Measurements from ENCODE around the gene FREM1.

FREM1 gene

GRCh38 chr9:14760060-14760459, 150.2 kb downstream of the FREM1 start:
- DNase-seq (ENCODE audit: low read depth) = no peak

DNA sequence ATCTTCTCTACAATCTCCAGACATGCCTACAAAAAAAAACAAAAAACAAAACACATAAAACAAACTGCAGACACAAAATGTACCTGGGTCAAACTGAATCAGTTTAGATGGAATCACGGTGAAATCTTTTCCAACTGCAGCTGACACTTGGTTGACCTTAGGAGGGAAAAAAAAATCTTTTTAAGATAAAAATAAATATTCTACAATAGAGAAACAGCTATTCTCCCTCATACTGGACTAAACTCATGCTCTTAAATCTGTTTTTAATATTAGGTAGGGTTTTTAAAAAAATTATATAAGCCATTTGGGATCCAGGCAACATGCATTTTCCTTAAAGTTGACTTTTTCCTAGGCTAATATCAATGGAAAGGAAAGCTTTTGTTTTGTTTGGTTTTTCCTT, 153.9 kb downstream of the FREM1 start:
- no peak for DNase-seq (ENCODE audit: low read depth)

GRCh38 chr9:14752871-14753270, 157.4 kb downstream of the FREM1 start:
- no peak for DNase-seq (ENCODE audit: low read depth)

DNA sequence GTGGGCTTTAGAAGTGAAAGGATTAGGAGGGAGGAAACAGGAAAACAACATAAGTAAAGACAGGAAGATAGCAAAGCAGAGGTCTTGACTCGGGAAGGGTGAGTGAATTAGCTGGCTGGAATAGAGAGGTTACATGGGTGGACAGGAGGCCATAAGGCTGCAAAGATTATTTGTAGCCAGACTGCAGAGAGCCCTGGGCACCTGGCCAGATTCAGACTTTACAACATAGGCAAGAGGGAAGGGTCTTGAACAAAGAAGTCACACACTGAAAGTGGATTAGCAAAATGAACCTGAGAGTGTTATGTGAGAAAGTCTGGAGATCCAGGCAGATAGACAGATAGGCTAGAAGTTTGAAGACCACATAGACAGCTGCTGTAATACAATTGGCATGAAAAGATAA, 158.0 kb downstream of the FREM1 start:
- DNase-seq (ENCODE audit: low read depth) = no peak

DNA sequence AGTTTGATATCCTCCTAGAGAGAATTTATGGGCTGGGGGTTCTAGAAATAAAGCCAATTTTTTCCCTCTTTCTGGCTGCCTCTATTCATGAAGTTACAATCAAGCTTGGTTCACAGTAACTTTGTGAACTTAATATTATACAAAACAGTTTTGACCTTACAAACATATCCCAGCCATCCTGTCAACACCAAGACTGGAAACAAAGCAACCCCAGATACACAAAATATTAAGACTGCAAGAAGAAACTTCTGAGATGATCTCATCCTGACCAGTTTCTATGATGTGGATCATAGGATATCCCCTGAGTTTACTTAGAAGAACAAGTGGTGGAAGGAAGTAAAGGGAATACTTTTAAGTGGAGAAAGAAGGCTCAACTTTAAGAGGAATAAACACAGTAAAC, 159.4 kb downstream of the FREM1 start:
- DNase-seq (ENCODE audit: low read depth) = no peak

DNA sequence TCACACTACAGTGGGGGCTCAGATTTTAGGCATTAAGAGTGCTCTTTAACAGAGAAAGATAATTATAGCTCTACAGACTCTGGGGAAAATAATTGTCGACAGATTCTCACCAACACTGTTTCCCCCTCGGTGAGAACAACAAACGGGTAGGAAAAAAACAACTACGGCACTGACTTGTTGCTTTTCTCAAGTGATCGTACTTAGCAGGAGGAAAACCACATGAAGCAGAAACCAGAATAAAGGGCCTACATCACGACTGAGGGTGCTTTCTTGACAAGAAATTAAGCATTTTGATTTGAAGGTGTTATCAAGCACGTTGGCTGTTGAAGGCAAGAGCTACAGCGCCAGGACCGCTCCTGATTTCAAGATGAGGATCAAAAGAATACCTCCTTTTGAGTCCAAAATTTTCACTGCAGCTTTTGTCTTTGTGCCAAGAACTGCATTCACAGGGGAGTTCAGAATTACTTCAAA, 160.5 kb downstream of the FREM1 start:
- no peak for DNase-seq (ENCODE audit: low read depth)

DNA sequence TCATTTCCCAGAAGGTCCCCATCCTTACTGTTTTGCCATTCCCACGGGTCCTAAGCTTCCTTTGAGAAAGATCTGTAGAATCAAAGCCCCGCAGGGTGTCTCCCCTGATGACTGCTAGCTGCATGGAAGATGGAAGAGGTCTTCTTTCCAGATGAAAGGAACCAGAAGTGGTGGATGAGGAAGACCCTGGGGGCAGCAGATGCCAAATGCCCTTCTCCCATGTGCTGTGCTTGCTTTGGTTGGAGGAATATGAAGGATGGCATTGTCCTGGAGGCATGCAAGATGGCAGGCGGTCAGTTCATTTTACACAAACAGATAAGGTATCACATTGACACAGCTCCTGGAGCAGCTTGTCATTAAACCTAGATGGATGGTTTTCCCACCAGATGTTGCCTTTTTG, 161.9 kb downstream of the FREM1 start:
- no peak for DNase-seq (ENCODE audit: low read depth)

DNA sequence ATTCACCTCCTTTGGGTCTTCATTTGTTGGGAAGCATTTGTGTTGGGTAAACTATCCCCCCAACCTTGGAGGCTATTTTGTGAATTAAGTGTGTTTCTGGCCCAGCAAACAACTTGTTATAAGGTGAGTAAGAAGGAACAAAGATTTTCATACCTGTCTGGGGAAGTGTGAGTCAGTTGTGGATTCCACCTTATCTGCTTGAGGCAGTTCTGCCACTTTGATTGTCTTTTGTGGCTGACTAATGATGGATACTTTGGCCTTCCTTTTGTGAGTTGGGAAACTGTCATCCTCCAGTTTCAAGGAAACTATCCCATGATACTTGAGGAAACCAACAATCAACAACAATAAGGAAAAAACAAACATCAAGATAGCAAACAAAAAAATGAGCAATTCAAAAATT, 163.1 kb downstream of the FREM1 start:
- DNase-seq (ENCODE audit: low read depth) = no peak

GRCh38 chr9:14746626-14747025, 163.6 kb downstream of the FREM1 start:
- no peak for DNase-seq (ENCODE audit: low read depth)

- no peak for DNase-seq (ENCODE audit: low read depth)
Observed at GRCh38 chr9:14744768-14745167, 165.5 kb downstream of the FREM1 start.

- DNase-seq (ENCODE audit: low read depth) = no peak
Observed at GRCh38 chr9:14741369-14741768, 168.9 kb downstream of the FREM1 start.

GRCh38 chr9:14733133-14733532, 177.1 kb downstream of the FREM1 start:
- no peak for DNase-seq (ENCODE audit: low read depth)

DNA sequence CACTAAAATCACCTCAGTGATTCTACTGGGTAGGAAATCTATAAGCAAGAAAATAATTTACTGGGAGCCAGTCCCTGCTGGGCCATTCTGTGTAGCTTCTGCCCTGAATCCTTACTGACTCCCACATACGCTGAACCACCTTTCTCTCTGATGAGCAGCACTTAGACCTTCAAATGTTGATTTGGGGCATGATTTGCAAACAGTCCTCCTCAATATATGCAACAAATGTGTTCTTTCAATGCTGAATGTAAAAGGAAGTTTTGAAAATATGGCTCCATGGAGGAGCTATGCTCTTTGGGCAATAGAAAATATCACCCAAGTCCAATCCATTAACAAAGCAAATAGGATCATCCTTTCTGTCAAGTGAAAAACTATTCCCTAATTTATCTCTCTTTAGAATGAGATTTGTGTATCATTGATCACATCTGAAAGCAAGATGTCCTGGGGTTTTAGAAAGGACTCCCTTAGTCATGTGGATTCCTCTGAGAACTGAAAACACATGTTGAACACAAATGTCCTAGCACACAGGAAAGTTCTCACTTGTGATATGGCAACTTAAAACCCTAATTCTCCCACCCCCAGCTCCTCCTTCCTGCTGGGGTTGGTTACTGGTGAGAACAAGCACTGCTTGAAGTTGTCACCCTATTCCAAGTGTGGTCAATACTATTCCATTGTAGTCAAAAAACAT, 178.8 kb downstream of the FREM1 start:
- DNase-seq (ENCODE audit: low read depth) = no peak

DNA sequence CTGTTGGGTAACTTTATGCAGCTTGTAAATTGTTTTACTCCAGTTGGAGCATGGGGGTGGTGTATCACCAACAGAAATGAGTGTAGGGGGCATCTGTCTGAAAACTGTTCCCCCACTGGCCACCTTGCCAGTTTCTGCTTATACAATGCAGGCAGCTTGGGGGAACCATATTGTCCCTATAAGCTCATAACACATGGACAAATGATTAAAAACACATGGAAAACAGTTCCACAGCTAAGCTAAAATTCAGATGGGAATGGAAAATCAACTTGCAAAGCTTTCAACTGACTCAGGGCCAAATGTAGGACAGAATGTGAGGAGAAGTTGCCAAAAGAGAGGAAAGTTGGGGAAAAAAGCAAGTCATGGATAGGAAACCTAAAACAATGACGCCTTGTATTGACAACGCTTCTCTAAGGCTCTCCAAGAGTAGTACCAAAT, 179.7 kb downstream of the FREM1 start:
- DNase-seq (ENCODE audit: low read depth) = no peak

DNA sequence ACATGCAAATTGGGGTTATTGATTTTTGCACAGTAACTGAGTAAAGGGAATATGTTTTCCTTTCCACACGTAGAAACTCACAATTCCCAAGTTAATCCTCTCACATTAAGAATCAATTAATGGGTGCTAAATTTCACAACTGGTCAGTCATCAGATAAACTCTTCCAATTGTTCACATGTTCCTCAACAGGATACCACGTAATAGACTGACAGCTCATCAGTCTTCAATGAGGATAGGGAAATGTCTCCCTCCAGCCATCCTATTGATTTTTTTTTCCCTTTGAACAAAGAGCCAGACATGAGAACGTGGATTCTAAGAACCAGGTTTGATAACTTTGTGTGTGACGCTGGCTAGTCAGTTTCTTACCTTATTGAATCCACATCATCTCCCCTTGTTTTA, 186.9 kb downstream of the FREM1 start:
- DNase-seq (ENCODE audit: low read depth) = no peak

- no peak for DNase-seq (ENCODE audit: low read depth)
Observed at GRCh38 chr9:14722391-14723035, 187.7 kb downstream of the FREM1 start, which contains the start of gene CER1. Gene CER1 (minus strand): TSS chr9:14722733. CDS start chr9:14722672, 61 bp downstream.

GRCh38 chr9:14719231-14719923, 190.9 kb downstream of the FREM1 start:
- DNase-seq (ENCODE audit: low read depth) = no peak

DNA sequence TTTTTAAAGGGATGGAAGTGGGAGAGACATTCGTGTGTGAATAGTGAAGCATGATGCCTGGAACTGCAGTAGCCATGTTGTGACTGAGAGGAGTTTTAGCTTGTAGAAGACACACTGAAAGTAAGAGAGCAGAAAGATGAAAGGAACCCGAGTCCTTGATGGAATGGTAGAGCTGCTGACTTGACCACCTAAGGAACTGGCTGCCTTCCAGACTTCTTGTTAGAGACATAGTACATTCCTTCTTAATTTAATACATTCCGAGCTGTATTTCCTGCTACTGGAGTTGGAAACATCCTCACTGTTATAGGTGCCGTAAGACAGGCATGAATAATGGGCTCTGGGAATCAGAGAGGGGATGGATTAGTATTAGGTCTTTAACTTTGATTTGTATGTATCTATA, 195.1 kb downstream of the FREM1 start:
- DNase-seq (ENCODE audit: low read depth) = no peak

DNA sequence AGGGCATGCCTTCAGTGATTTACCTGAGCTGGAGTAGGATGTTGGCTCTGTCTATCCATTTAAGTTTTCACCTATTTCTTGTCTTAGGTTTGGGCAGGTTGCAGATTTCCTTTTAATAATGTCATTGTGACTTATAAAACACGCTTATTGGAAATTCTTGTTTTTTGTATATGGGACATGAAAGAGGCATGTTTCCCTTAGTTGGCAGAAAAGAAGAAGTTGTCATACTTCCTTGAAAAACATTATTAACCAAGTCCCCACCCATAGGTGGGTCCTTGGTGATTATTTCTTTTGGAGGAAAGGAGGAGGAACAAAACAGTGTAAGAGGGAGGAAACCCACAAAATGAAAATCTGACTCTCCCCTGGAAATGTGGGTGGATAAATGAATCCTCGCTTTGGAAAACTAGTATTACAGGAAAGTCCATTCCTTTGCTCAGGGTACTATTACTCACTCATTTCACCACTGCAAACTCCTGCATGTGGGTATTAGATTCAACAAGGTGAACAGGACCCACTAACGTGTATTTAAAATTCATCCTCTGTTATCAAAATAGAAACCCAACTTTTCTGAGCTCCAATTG, 197.0 kb downstream of the FREM1 start:
- no peak for DNase-seq (ENCODE audit: low read depth)

GRCh38 chr9:14710804-14711203, 199.4 kb downstream of the FREM1 start:
- no peak for DNase-seq (ENCODE audit: low read depth)

DNA sequence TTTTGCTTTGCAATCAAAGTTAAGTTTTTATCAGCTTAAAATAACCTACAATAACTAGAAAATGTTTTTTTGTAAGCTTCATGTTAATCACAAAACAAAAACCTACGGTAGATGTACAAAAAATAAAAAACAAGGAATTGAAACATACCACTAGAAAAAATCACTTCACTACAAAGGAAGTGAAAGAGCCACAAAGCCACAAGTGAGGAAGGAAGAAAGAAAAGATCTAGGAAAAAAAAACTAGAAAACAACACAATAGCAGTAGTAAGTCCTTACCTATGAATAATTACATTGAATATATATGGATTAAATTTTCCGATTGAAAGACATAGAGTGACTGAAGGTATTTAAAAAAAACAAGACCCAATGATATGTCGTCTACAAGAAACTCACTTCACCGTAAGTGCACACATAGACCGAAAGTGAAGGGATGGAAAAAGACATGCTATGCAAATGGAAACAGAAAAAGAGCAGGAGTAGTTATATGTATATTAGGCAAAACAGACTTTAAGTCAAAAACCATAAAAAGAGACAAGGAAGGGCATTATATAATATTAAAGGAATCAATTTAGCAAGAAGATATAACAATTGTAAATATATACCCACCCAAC, 203.6 kb downstream of the FREM1 start:
- DNase-seq (ENCODE audit: low read depth) = no peak

DNA sequence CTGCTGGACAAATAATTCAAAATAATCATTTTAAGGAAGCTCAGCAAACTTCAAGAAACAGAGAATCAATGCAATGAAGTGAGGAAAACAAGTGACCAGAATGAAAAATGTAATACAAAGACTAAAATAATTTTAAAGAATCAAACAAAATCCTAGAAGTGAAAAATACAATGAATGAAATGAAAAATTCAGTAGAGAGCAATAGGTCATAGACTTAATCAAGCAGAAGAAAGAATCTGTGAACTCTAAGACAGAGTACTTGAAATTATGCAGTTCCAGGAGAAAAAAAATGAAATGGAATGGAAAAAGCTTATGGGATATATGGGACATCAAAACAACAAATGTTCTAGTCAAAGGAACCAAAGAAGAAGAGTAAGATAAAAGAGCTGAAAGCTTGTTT, 205.1 kb downstream of the FREM1 start:
- no peak for DNase-seq (ENCODE audit: low read depth)
